ENCODE results near the gene BCL2L13.

BCL2L13 gene

GRCh38 chr22:17772958-17773605, 134.5 kb downstream of the BCL2L13 start:
- H3K4me1 ChIP-seq, result peaks cover 5% of the 10 kb centered on the region
- DNase-seq (ENCODE audit: low spot score in 2 of 2), result no peak
- in situ Hi-C loops (cut with MboI; ENCODE audit: low sequenced_read_pairs), result no loop called here

GRCh38 chr22:17773606-17774205, 135.1 kb downstream of the BCL2L13 start:
- Histone ChIP-seq H3K9me3 (no peaks in the 10 kb centered on the region), H3K27me3 (ENCODE audit: low read depth) (no peaks in the 10 kb centered on the region), H3K4me3 (peak overlapping the region; percentile 39), H3K36me3 (replicated peaks) (no peaks in the 10 kb centered on the region), H3K4me1 (peaks cover 5% of the 10 kb centered on the region)
- in situ Hi-C loops (cut with MboI; ENCODE audit: low sequenced_read_pairs), result no loop called here
- peak; percentile 61 to 84 for DNase-seq (ENCODE audit: low spot score in 2 of 2)

More at GRCh38 chr22:17772958-17773605, 134.5 kb downstream of the BCL2L13 start:
- no peaks in the 10 kb centered on the region for H3K9me3 ChIP-seq
- no peaks in the 10 kb centered on the region for H3K36me3 ChIP-seq (replicated peaks)
- no peaks in the 10 kb centered on the region for H3K27me3 ChIP-seq (ENCODE audit: low read depth)
- peak overlapping the region; percentile 39 for H3K4me3 ChIP-seq

- Histone ChIP-seq H3K4me1 (peaks cover 5% of the 10 kb centered on the region), H3K27me3 (ENCODE audit: low read depth) (no peaks in the 10 kb centered on the region), H3K4me3 (peak within 1 kb of the TSS; percentile 39), H3K9me3 (no peaks in the 10 kb centered on the region), H3K36me3 (replicated peaks) (no peaks in the 10 kb centered on the region)
- in situ Hi-C loops (cut with MboI; ENCODE audit: low sequenced_read_pairs), result no loop called here
- DNase-seq (ENCODE audit: low spot score in 2 of 2), result peak in 1 of 2 experiments; percentile 45
These were observed 135.8 kb downstream of the BCL2L13 start, which contains the start of gene BID for GRCh38 chr22:17774206-17774925. BID (minus strand) TSS chr22:17774469; CDS start chr22:17750116, 24,353 bp downstream.

- H3K27me3 ChIP-seq (ENCODE audit: low read depth), result no peaks in the 10 kb centered on the region
- no peak for DNase-seq (ENCODE audit: low spot score in 2 of 2)
- H3K4me3 ChIP-seq, result peak overlapping the region; percentile 39
- H3K36me3 ChIP-seq (replicated peaks), result no peaks in the 10 kb centered on the region
- in situ Hi-C loops (cut with MboI; ENCODE audit: low sequenced_read_pairs), result no loop called here
- H3K9me3 ChIP-seq, result no peaks in the 10 kb centered on the region
- H3K4me1 ChIP-seq, result peaks cover 5% of the 10 kb centered on the region
These were observed 136.5 kb downstream of the BCL2L13 start for GRCh38 chr22:17774926-17775685.

- H3K9me3 ChIP-seq, result no peaks in the 10 kb centered on the region
- no peaks in the 10 kb centered on the region for H3K36me3 ChIP-seq (replicated peaks)
- in situ Hi-C loops (cut with MboI; ENCODE audit: low sequenced_read_pairs), result no loop called here
- H3K4me3 ChIP-seq, result no peak overlapping the region
- peaks cover 5% of the 10 kb centered on the region for H3K4me1 ChIP-seq
- H3K27me3 ChIP-seq (ENCODE audit: low read depth), result no peaks in the 10 kb centered on the region
- no peak for DNase-seq (ENCODE audit: low spot score in 2 of 2)
These were observed 137.4 kb downstream of the BCL2L13 start for GRCh38 chr22:17775781-17776465.

GRCh38 chr22:17777005-17777716, 138.6 kb downstream of the BCL2L13 start:
- Histone ChIP-seq H3K27me3 (ENCODE audit: low read depth) (no peaks in the 10 kb centered on the region), H3K36me3 (replicated peaks) (no peaks in the 10 kb centered on the region), H3K4me1 (peaks cover 5% of the 10 kb centered on the region), H3K9me3 (no peaks in the 10 kb centered on the region), H3K4me3 (no peak overlapping the region)
- no peak for DNase-seq (ENCODE audit: low spot score in 2 of 2)
- in situ Hi-C loops (cut with MboI; ENCODE audit: low sequenced_read_pairs), result no loop called here

GRCh38 chr22:17777717-17778044, 139.1 kb downstream of the BCL2L13 start:
- DNase-seq (ENCODE audit: low spot score in 2 of 2), result no peak
- no peak overlapping the region for H3K4me3 ChIP-seq
- no peaks in the 10 kb centered on the region for H3K36me3 ChIP-seq (replicated peaks)
- no peaks in the 10 kb centered on the region for H3K27me3 ChIP-seq (ENCODE audit: low read depth)
- H3K4me1 ChIP-seq, result peaks cover 5% of the 10 kb centered on the region
- in situ Hi-C loops (cut with MboI; ENCODE audit: low sequenced_read_pairs), result no loop called here
- no peaks in the 10 kb centered on the region for H3K9me3 ChIP-seq

GRCh38 chr22:17778412-17778976, 139.9 kb downstream of the BCL2L13 start:
- H3K27me3 ChIP-seq (ENCODE audit: low read depth), result no peaks in the 10 kb centered on the region
- H3K9me3 ChIP-seq, result no peaks in the 10 kb centered on the region
- H3K4me1 ChIP-seq, result peaks cover under 1% of the 10 kb centered on the region
- in situ Hi-C loops (cut with MboI; ENCODE audit: low sequenced_read_pairs), result no loop called here
- DNase-seq (ENCODE audit: low spot score in 2 of 2), result no peak
- H3K4me3 ChIP-seq, result no peak overlapping the region
- H3K36me3 ChIP-seq (replicated peaks), result no peaks in the 10 kb centered on the region

- Histone ChIP-seq H3K4me3 (no peak overlapping the region), H3K36me3 (replicated peaks) (no peaks in the 10 kb centered on the region), H3K9me3 (no peaks in the 10 kb centered on the region), H3K4me1 (no peaks in the 10 kb centered on the region), H3K27me3 (ENCODE audit: low read depth) (no peaks in the 10 kb centered on the region)
- no peak for DNase-seq (ENCODE audit: low spot score in 2 of 2)
- in situ Hi-C loops (cut with MboI; ENCODE audit: low sequenced_read_pairs), result no loop called here
These were observed 140.9 kb downstream of the BCL2L13 start for GRCh38 chr22:17779286-17780115.

- H3K27me3 ChIP-seq (ENCODE audit: low read depth), result no peaks in the 10 kb centered on the region
- H3K4me3 ChIP-seq, result no peak overlapping the region
- no peak for DNase-seq (ENCODE audit: low spot score in 2 of 2)
- H3K9me3 ChIP-seq, result no peaks in the 10 kb centered on the region
- in situ Hi-C loops (cut with MboI; ENCODE audit: low sequenced_read_pairs), result no loop called here
- H3K36me3 ChIP-seq (replicated peaks), result no peaks in the 10 kb centered on the region
- H3K4me1 ChIP-seq, result no peaks in the 10 kb centered on the region
These were observed 141.7 kb downstream of the BCL2L13 start for GRCh38 chr22:17780116-17780740.

Data from HAP-1 (cell line).